C1 segment of cervical spinal cord (tissue), 14 donors: ENCODE measurements around the gene MAN2B2.
A peak's percentile ranks its signal among the peaks of the same experiment; 100 is the strongest.
"Not testable (repeated sequence)": the region's sequence is repeated elsewhere in the genome, so short reads cannot be mapped to it uniquely, and the experiment has no call there.

ENCODE experiments used
- DNase-seq, 14 donors: peaks; one replicate each; lab custom pipeline; 2025; lab: John Stamatoyannopoulos, UW

The MAN2B2 gene

GRCh38 chr4:6616087-6616995, 41.4 kb downstream of the MAN2B2 start:
- no peak for DNase-seq

DNA sequence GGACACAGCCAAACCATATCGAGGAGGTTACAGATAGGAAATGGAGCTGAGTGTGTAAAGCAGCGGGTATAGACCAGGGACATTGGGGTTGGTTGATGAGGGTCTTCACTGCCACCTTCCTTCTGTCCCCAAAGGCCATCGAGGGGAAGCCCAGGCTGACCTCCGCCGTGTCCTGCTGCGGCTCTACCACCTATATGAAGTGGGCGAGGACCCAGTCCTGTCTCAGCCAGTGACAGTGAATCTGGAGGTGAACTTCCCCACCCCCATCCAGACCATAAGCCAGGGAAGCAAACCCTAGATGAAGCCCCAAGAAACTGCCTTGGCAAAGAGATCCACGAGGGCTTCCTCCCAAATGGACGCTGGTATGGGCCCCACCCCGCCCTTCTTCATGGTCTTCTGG, 42.3 kb downstream of the MAN2B2 start:
- no peak for DNase-seq

GRCh38 chr4:6618386-6619115, 43.6 kb downstream of the MAN2B2 start:
- DNase-seq, result no peak

GRCh38 chr4:6619116-6619465, 44.1 kb downstream of the MAN2B2 start:
- no peak for DNase-seq

GRCh38 chr4:6619466-6620255, 44.7 kb downstream of the MAN2B2 start:
- no peak for DNase-seq

- DNase-seq, result no peak
These were observed 45.3 kb downstream of the MAN2B2 start for GRCh38 chr4:6620296-6620695.

DNA sequence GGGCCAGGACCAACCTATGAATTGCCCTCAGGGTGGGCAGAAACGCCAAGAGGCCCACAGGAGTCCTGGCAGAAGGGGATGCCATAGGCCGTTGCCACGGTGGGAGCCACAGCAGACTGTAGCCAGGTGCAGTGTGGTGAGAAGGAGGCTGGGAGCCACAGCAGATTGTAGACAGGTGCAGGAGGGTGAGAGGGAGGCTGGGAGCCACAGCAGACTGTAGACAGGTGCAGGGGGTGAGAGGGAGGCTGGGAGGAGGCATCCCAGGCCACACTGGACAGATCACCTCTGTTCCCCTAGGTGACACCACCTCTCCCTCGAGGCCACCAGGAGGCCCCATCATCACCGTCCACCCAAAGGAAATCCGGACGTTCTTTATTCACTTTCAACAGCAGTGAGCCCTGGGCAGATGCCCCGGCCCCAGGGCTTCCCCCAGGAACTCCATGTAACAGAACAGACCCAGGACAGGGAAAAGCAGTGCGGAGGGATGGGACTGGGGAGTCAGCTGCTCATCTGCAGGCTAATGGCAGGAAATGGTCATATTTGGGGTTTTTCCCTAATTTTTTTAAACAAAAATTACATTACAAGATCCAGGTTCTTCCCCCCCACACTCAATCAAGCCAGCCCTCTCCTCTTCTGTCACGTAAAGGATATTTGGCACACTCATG, 46.0 kb downstream of the MAN2B2 start:
- no peak for DNase-seq

- no peak for DNase-seq
These were observed 46.6 kb downstream of the MAN2B2 start for GRCh38 chr4:6621556-6621927.

- DNase-seq, result no peak
These were observed 47.8 kb downstream of the MAN2B2 start for GRCh38 chr4:6622744-6623143.

DNA sequence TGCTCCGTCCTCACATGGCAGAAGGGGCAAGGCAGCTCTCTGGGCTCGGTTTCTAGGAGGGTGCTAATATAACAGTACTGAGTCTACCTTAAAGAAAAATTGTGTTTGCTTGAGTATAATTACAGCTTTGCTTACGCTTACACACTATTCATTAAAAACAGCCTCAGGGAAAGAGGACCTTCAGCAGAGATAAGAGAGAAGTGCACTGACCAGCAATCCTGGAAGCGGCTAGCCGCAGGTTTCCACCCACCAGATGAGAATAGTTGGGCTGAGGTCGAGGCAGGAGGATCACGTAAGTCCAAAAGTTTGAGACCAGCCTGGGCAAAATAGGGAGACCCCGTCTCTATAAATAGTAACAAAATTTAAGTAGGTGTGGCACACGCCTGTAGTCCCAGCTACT, 50.3 kb downstream of the MAN2B2 start:
- DNase-seq, result no peak

- DNase-seq, result no peak
These were observed 51.1 kb downstream of the MAN2B2 start for GRCh38 chr4:6626066-6626465.

- no peak for DNase-seq
These were observed 52.8 kb downstream of the MAN2B2 start for GRCh38 chr4:6627832-6628231.

- DNase-seq, result not testable (repeated sequence)
These were observed 53.5 kb downstream of the MAN2B2 start for GRCh38 chr4:6628484-6628883.

DNA sequence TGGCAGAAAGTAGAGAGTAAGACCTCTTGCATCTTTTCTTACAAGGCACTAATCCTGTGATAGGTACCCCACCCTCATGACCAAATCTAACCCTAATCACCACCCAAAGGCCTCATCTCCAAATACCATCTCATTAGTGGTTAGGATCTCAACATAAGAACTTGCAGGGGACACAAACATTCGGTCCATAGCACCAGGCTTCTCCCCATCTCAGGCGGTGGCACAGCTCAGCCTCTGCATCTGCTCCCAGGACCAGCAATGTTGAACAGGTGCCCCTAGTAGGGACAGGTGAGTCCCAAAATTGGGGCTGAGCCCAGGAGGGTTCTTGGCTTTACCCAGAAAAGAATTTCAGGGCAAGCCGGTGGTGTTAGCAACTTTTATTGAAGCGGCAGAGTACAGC, 57.1 kb downstream of the MAN2B2 start:
- DNase-seq, result no peak

DNA sequence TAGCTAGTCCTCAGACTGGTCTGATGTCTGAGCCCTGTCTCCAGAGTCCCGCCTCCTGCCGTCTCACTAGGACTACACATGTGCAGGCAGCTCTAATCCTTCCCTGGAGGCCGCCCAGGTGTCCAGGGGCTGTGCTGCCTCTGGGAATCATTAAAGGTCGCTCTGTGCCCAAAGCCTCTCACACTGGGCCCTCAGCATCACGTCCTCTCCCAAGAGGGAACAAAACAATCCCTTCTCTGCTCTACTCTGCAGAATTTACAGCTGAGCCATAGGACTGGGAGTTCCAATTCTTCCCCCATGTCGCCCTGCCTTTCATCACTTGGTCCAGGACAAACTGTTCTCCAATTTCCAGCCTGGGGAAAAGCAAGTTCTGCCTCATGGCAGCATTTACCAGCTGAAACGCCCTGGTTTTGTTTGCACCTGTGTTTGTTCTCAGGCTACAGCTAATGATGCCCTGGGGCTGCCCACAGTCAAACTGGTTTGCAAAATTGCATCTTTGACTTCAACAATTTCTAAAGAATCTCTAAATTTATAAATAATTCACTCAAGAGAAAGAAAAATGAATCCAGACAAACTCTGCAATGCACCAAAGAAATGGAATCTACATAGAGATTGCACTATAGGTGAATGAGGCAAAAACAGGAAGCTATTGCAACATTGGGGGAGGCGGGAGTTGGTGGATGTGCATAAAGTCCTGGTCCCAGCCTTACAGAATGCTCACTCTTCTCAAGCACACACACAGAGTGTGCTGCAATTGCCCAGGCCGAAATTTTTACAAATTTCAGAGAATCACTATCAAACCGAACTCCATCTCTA, 58.3 kb downstream of the MAN2B2 start:
- DNase-seq, result no peak

- no peak for DNase-seq
These were observed 59.8 kb downstream of the MAN2B2 start for GRCh38 chr4:6634746-6635145.

- DNase-seq, result no peak
These were observed 64.2 kb downstream of the MAN2B2 start for GRCh38 chr4:6639137-6639680.

- peak; percentile 32 to 96 (median 88) for DNase-seq
These were observed 65.5 kb downstream of the MAN2B2 start, which contains the start of gene MRFAP1 for GRCh38 chr4:6640292-6641163. MRFAP1 (plus strand) TSS chr4:6640685; CDS start chr4:6640863, 178 bp downstream.
